GM12892 (cell line): ENCODE data around the gene SMIM41.

Experiments
- POLR2A ChIP-seq: IDR thresholded peaks from 2 replicates; pipeline ENCODE4 v1.6.1; 2011; ENCODE audit warnings: low read depth, low read length, control low read depth
- POLR2AphosphoS5 ChIP-seq: IDR thresholded peaks from 2 replicates; pipeline ENCODE4 v1.6.1; 2011; ENCODE audit warnings: low read depth, low read length, control low read depth

GRCh38 chr12:52061470-52062166, 17.9 kb upstream of the SMIM41 start:
- TF ChIP-seq POLR2A (no peak), POLR2AphosphoS5 (no peak)
